GM12878 (cell line): Measurements from ENCODE around the gene MAIP1. TPM values are rescaled to one million over a fixed set of nuclear protein-coding genes. Genes with fewer than 3 reads are reported as not detected.

Source experiments
- ATAC-seq: fragments of 200-7000 bp; cut with Tn5 transposase; 3 replicates; pipeline ENCODE4 v1.9.1; 2020; ENCODE audit warnings: mild to moderate bottlenecking, moderate library complexity
- BruUV-seq: library from RNA; stranded (reverse); fragments of 400-500 nt; replicated peaks from 2 replicates; lab custom pipeline; 2021; lab: Mats Ljungman, UMichigan
- CTCF ChIA-PET: fragments of 300-600 bp; sonication (Branson Sonifier 250); formaldehyde crosslinking; extraction: SDS; loops from one replicate; lab custom pipeline; 2021; ENCODE audit warnings: inconsistent platforms; lab: Yijun Ruan, JAX
- POLR2A ChIA-PET: fragments of 350-600 bp; formaldehyde crosslinking; extraction: SDS; loops from one replicate; lab custom pipeline; 2021; ENCODE audit warnings: inconsistent platforms; lab: Charles Lee
- RAD21 ChIA-PET: fragments of 300-600 bp; sonication (Branson Sonifier 250); formaldehyde crosslinking; loops from one replicate; lab custom pipeline; 2023; ENCODE audit warnings: antibody characterized with exemption; ENCODE audit not compliant: unreplicated experiment; lab: Charles Lee
- SMC1A ChIA-PET: fragments of 300-600 bp; sonication (Branson Sonifier 250); formaldehyde crosslinking; loops from one replicate; lab custom pipeline; 2023; ENCODE audit not compliant: unreplicated experiment, uncharacterized antibody; lab: Charles Lee
- DNase-seq: peaks from one replicate; pipeline ENCODE4 v3.0.0-alpha.2; 2011; ENCODE audit warnings: low read depth, low spot score
- FAIRE-seq: peaks from 3 replicates; lab custom pipeline; 2011; peaks lifted over from hg19 to GRCh38; lab: Jason Lieb, UNC
- H2AFZ ChIP-seq: 2 replicates; pipeline ENCODE4 v1.6.0; 2011; ENCODE audit warnings: low read depth, low read length, control low read depth; ENCODE audit not compliant: control insufficient read depth
- H3K27ac ChIP-seq: 2 replicates; pipeline ENCODE4 v1.5.1; 2011; ENCODE audit warnings: control low read depth; ENCODE audit not compliant: control insufficient read depth, insufficient read depth
- H3K27me3 ChIP-seq, 2 experiments: replicated peaks in 1 of 2; 2 replicates each; pipeline versions ENCODE4 v1.6.0 to v1.6.1; 2011; ENCODE audit warnings: low read length in 1 of 2; ENCODE audit not compliant: control insufficient read depth in 2 of 2, insufficient read depth in 2 of 2
- H3K36me3 ChIP-seq, 2 experiments: 2 replicates each; pipeline ENCODE4 v1.5.1; 2011; ENCODE audit warnings: low read length in 1 of 2; ENCODE audit not compliant: control insufficient read depth in 2 of 2, insufficient read depth in 2 of 2
- H3K4me1 ChIP-seq: 2 replicates; pipeline ENCODE4 v1.6.1; 2011; ENCODE audit warnings: mild to moderate bottlenecking, low read length, moderate library complexity, mixed read lengths; ENCODE audit not compliant: control insufficient read depth, insufficient read depth
- H3K4me2 ChIP-seq: 2 replicates; pipeline ENCODE4 v1.6.0; 2011; ENCODE audit warnings: control low read depth; ENCODE audit not compliant: control insufficient read depth, insufficient read depth
- H3K4me3 ChIP-seq: fragments of 200-600 bp; sonication (generic); 2 replicates; pipeline ENCODE4 v1.5.1; 2016
- H3K79me2 ChIP-seq: 2 replicates; pipeline ENCODE4 v1.6.0; 2011; ENCODE audit warnings: low read length; ENCODE audit not compliant: control insufficient read depth, insufficient read depth
- H3K9ac ChIP-seq: 2 replicates; pipeline ENCODE4 v1.8.0; 2011; ENCODE audit warnings: low read length, control low read depth, mixed read lengths; ENCODE audit not compliant: control insufficient read depth, insufficient read depth
- H3K9me3 ChIP-seq: replicated peaks from 3 replicates; pipeline ENCODE4 v1.5.1; 2011; ENCODE audit warnings: mild to moderate bottlenecking, low read length; ENCODE audit not compliant: control insufficient read depth, insufficient read depth
- H4K20me1 ChIP-seq: 2 replicates; pipeline ENCODE4 v1.6.0; 2011; ENCODE audit not compliant: control insufficient read depth, insufficient read depth
- EGR1 ChIP-seq, 2 experiments: IDR thresholded peaks; 1 replicate in 1 of 2; 2 replicates in 1 of 2; pipeline ENCODE4 v1.6.1; 2011 to 2012; ENCODE audit warnings: low read depth in 2 of 2, low read length in 2 of 2, borderline replicate concordance in 1 of 2, mild to moderate bottlenecking in 1 of 2, moderate library complexity in 1 of 2
- HDAC6 ChIP-seq: fragments of 200-600 bp; sonication (generic); IDR thresholded peaks from one replicate; pipeline ENCODE4 v1.8.0; 2017; ENCODE audit warnings: antibody characterized with exemption; ENCODE audit not compliant: unreplicated experiment
- IKZF2 ChIP-seq, 2 experiments: fragments of 450-650 bp; IDR thresholded peaks; 2 replicates each; pipeline ENCODE4 v1.6.1; 2017; ENCODE audit warnings: mild to moderate bottlenecking in 2 of 2, moderate library complexity in 2 of 2
- IRF5 ChIP-seq: fragments of 450-650 bp; IDR thresholded peaks from 2 replicates; pipeline ENCODE4 v1.6.1; 2017; ENCODE audit warnings: borderline replicate concordance
- POLR2A ChIP-seq: IDR thresholded peaks from 2 replicates; pipeline ENCODE4 v1.6.1; 2011; ENCODE audit warnings: low read depth, mild to moderate bottlenecking, low read length
- RELA ChIP-seq: fragments of 450-650 bp; IDR thresholded peaks from 2 replicates; pipeline ENCODE4 v1.8.0; 2014; ENCODE audit warnings: borderline replicate concordance; ENCODE audit not compliant: partially characterized antibody
- SKIL ChIP-seq: fragments of 450-650 bp; IDR thresholded peaks from 2 replicates; pipeline ENCODE4 v1.6.1; 2017; ENCODE audit warnings: mild to moderate bottlenecking, low read depth, inconsistent platforms; ENCODE audit not compliant: poor library complexity, severe bottlenecking
- SP1 ChIP-seq: IDR thresholded peaks from one replicate; pipeline ENCODE4 v1.6.1; 2011; ENCODE audit warnings: low read depth, low read length
- ZBTB33 ChIP-seq: fragments of 450-650 bp; IDR thresholded peaks from 2 replicates; pipeline ENCODE4 v1.6.1; 2017; ENCODE audit warnings: mild to moderate bottlenecking
- ZNF274 ChIP-seq: IDR thresholded peaks from one replicate; pipeline ENCODE4 v1.8.0; 2011; ENCODE audit not compliant: insufficient read length, insufficient read depth
- ZNF592 ChIP-seq: fragments of 450-650 bp; IDR thresholded peaks from 2 replicates; pipeline ENCODE4 v1.6.1; 2017; ENCODE audit warnings: mild to moderate bottlenecking, moderate library complexity
- WGBS: methylation state at CpG from one replicate; pipeline ENCODE4 v1.1.6; 2016; ENCODE audit warnings: low lambda C conversion rate; ENCODE audit not compliant: insufficient replicate concordance, insufficient coverage; ENCODE audit errors: missing lambda C conversion rate; 5-methylcytosine and 5-hydroxymethylcytosine counted together
- in situ Hi-C: fragments of 300-500 bp; cut with MboI; formaldehyde crosslinking; loops from 9 replicates; pipeline ENCODE4 v1.14.3; 2018; ENCODE audit warnings: mixed read lengths
- intact Hi-C: fragments of 100-400 bp; cut with micrococcal nuclease; formaldehyde crosslinking; loops from one replicate; pipeline ENCODE4 v1.14.2; 2022; ENCODE audit not compliant: unreplicated experiment
- polyA plus RNA-seq, 11 experiments: library from polyadenylated mRNA; depleted of rRNA in 4 of 11; unstranded in 6 of 11; stranded (reverse) in 5 of 11; fragments of >200 nt; fragmentation: Nextera tagmentation in 4 of 11; fragmentation: Illumina TruSeq in 1 of 11; extraction: Ambion mirVana in 4 of 11; extraction: Trizol in 1 of 11; gene quantifications; 1 replicate in 1 of 11; 2 replicates in 10 of 11; pipeline versions ENCODE4 v1.2.1 to v1.2.3, GENCODE V29; 2011 to 2016; ENCODE audit warnings: inconsistent platforms in 2 of 11, missing spikeins in 2 of 11, low read depth in 1 of 11
- total RNA-seq, 4 experiments: library from RNA; depleted of rRNA in 3 of 4; stranded (reverse); fragments of >200 nt in 3 of 4; fragmentation: Illumina TruSeq in 1 of 4; extraction: Trizol in 1 of 4; gene quantifications; 2 replicates each; pipeline versions ENCODE4 v1.2.1 to v1.2.3, GENCODE V29; 2013 to 2021
- TF ChIP-seq, protein P1 (sequence below), 3 experiments: IDR thresholded peaks in 2 of 3; conservative IDR thresholded peaks in 1 of 3; 2 replicates each; pipeline ENCODE4 v1.5.1; 2011; ENCODE audit warnings: low read depth in 3 of 3, low read length in 3 of 3, mild to moderate bottlenecking in 3 of 3, control low read depth in 2 of 3, moderate library complexity in 2 of 3, inconsistent platforms in 1 of 3, mixed read lengths in 1 of 3; ENCODE audit not compliant: control insufficient read depth in 2 of 3, insufficient read depth in 1 of 3; ENCODE audit errors: extremely low read depth in 1 of 3

Gene MAIP1
- total and polyA plus RNA-seq, 10 of the 15 experiments (the other 5 are each of a cell fraction or from before 2014, with no cell fraction given) = 5.4 to 41.4 (median 25.4) TPM

DNA sequence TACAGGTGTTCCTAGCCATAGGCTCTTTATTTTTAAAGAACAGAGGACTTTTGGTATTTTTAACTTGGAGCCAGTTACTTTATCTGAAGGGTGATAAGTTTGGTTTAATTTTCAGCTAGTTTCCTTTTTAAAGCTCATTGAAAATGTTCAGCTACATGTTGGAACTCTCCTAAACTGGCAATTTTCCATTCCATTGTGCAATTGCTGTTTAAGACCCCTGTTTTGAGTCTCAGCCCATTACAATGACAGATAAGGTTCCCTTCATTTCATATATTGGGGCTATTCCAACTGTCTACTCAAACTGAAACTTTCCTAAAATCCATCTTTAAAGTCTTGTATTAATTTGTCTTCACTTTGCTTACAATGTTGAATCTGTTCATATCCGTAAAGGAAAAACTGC, 11.6 kb downstream of the MAIP1 start:
- ChIA-PET SMC1A (interaction anchor here (0.9 to 1.0 kb wide), 3 partner anchors 9 to 20 kb away, joined by 3 to 4 read pairs (median 3); no protein-coding TSS in a partner anchor), RAD21 (no interaction called here), POLR2A (interaction anchor here (0.5 kb wide), 1 partner anchor 515 kb away, joined by 4 read pairs; no protein-coding TSS in a partner anchor), CTCF (interaction anchor here (1.1 to 1.5 kb wide), 3 partner anchors 17 to 736 kb away, joined by 3 to 4 read pairs (median 4); no protein-coding TSS in a partner anchor)
- Histone ChIP-seq H3K27ac (no peak overlapping the region), H3K79me2 (no peaks in the 10 kb centered on the region), H3K4me1 (no peaks in the 10 kb centered on the region), H3K9ac (no peak overlapping the region), H3K4me3 (no peak overlapping the region), H3K9me3 (no peaks in the 10 kb centered on the region), H4K20me1 (no peaks in the 10 kb centered on the region), H3K27me3 (no peaks in the 10 kb centered on the region), H3K36me3 (peaks cover 2 to 6% of the 10 kb centered on the region in 2 experiments; a peak in 2 of 4 replicates), H3K4me2 (no peak overlapping the region), H2AFZ (no peak overlapping the region)
- intact Hi-C loops (no loop called here), in situ Hi-C loops (no loop called here)
- FAIRE-seq = no peak
- BruUV-seq = no TSS peak
- ATAC-seq = no peak
- 100% methylated on average over 1 of the region's 1 CpG for whole genome bisulfite sequencing
- no peak for DNase-seq
- TF ChIP-seq IKZF2 (IDR thresholded peaks at IDR 0.05) = no peak
- no peak for TF ChIP-seq SKIL
- no peak for TF ChIP-seq HDAC6
- TF ChIP-seq ZBTB33 = no peak
- no peak for TF ChIP-seq ZNF592
- TF ChIP-seq EGR1 (IDR thresholded peaks at IDR 0.05; ENCODE audit: borderline replicate concordance in 1 of 2, low read depth in 2 of 2, low read length in 2 of 2) = no peak
- no peak for TF ChIP-seq ZNF274
- TF ChIP-seq IRF5 = no peak
- TF ChIP-seq, protein P1, sequence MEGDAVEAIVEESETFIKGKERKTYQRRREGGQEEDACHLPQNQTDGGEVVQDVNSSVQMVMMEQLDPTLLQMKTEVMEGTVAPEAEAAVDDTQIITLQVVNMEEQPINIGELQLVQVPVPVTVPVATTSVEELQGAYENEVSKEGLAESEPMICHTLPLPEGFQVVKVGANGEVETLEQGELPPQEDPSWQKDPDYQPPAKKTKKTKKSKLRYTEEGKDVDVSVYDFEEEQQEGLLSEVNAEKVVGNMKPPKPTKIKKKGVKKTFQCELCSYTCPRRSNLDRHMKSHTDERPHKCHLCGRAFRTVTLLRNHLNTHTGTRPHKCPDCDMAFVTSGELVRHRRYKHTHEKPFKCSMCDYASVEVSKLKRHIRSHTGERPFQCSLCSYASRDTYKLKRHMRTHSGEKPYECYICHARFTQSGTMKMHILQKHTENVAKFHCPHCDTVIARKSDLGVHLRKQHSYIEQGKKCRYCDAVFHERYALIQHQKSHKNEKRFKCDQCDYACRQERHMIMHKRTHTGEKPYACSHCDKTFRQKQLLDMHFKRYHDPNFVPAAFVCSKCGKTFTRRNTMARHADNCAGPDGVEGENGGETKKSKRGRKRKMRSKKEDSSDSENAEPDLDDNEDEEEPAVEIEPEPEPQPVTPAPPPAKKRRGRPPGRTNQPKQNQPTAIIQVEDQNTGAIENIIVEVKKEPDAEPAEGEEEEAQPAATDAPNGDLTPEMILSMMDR (IDR thresholded peaks at IDR 0.05 in 2 of 3, conservative IDR thresholded peaks at IDR 0.05 in 1 of 3; ENCODE audit: control insufficient read depth in 2 of 3, extremely low read depth in 1 of 3, insufficient read depth in 1 of 3, low read depth in 3 of 3, low read length in 3 of 3) = no peak
- no peak for TF ChIP-seq RELA
- no peak for TF ChIP-seq SP1
- no peak for TF ChIP-seq POLR2A
